PFSK-1 (cell line): ENCODE data around the gene EGF.

Experiments used
- FOXP2 ChIP-seq: optimal IDR thresholded peaks from 2 replicates; pipeline ENCODE3; 2011; ENCODE audit warnings: borderline replicate concordance, control low read depth, inconsistent platforms; ENCODE audit not compliant: insufficient read depth; ENCODE audit errors: extremely low read length, extremely low read depth
- POLR2AphosphoS5 ChIP-seq: IDR thresholded peaks from 2 replicates; pipeline ENCODE4 v1.6.1; 2012; ENCODE audit warnings: low read depth, mild to moderate bottlenecking, control low read depth, low read length, moderate library complexity
- REST ChIP-seq, 2 experiments: IDR thresholded peaks; 2 replicates each; pipeline versions ENCODE4 v1.6.1 to v1.8.0; 2011 to 2012; ENCODE audit warnings: low read depth in 2 of 2, low read length in 2 of 2, control low read depth in 1 of 2, inconsistent platforms in 1 of 2, mild to moderate bottlenecking in 1 of 2, moderate library complexity in 1 of 2; ENCODE audit not compliant: insufficient read depth in 1 of 2
- SIN3A ChIP-seq: IDR thresholded peaks from 2 replicates; pipeline ENCODE4 v1.6.1; 2012; ENCODE audit warnings: mild to moderate bottlenecking, low read length, moderate library complexity, borderline replicate concordance; ENCODE audit not compliant: insufficient read depth
- TAF1 ChIP-seq: IDR thresholded peaks from 2 replicates; pipeline ENCODE4 v1.6.1; 2012; ENCODE audit warnings: low read length, control low read depth, borderline replicate concordance; ENCODE audit not compliant: insufficient read depth

GRCh38 chr4:110055158-110055768 is 142.6 kb downstream of the EGF start:
- TF ChIP-seq REST (IDR thresholded peaks at IDR 0.05; ENCODE audit: insufficient read depth in 1 of 2, low read depth in 2 of 2, low read length in 2 of 2), result no peak
- TF ChIP-seq POLR2AphosphoS5, result no peak
- no peak for TF ChIP-seq SIN3A
- TF ChIP-seq TAF1, result no peak
- no peak for TF ChIP-seq FOXP2
